Liver (tissue), 9 donors: ENCODE results near the gene ZNF622. TPM values are rescaled to one million over a fixed set of nuclear protein-coding genes. Genes with fewer than 3 reads are reported as not detected.

Experiments
- DNase-seq: peaks from one replicate; pipeline ENCODE4 v3.0.0-alpha.2; 2017; ENCODE audit warnings: low spot score
- H3K27ac ChIP-seq, 2 donors: one replicate each; pipeline ENCODE4 v1.7.0; 2013; ENCODE audit warnings: inconsistent platforms in 2 of 2, low read length in 2 of 2, control low read depth in 1 of 2, low read depth in 1 of 2, mild to moderate bottlenecking in 1 of 2
- H3K27me3 ChIP-seq, 4 donors: one replicate each; pipeline versions ENCODE4 v1.6.1 to v1.7.0; 2013; ENCODE audit warnings: low read length in 3 of 4, inconsistent platforms in 1 of 4, mild to moderate bottlenecking in 1 of 4, moderate library complexity in 1 of 4; ENCODE audit not compliant: control insufficient read depth in 4 of 4, insufficient read depth in 4 of 4
- H3K36me3 ChIP-seq, 4 donors: one replicate each; pipeline versions ENCODE4 v1.6.1 to v1.7.0; 2013; ENCODE audit warnings: low read length in 3 of 4, mild to moderate bottlenecking in 3 of 4, low read depth in 1 of 4, moderate library complexity in 1 of 4; ENCODE audit not compliant: control insufficient read depth in 4 of 4, insufficient read depth in 3 of 4
- H3K4me1 ChIP-seq, 4 donors: one replicate each; pipeline versions ENCODE4 v1.6.1 to v1.7.0; 2013; ENCODE audit warnings: low read length in 3 of 4, mild to moderate bottlenecking in 3 of 4, moderate library complexity in 1 of 4; ENCODE audit not compliant: control insufficient read depth in 4 of 4, insufficient read depth in 4 of 4
- H3K4me3 ChIP-seq, 3 donors: one replicate each; pipeline versions ENCODE4 v1.6.1 to v1.7.0; 2013; ENCODE audit warnings: low read length in 3 of 3, control low read depth in 1 of 3, low read depth in 1 of 3, mild to moderate bottlenecking in 1 of 3
- H3K9ac ChIP-seq, 2 donors: one replicate each; pipeline ENCODE4 v1.7.0; 2013; ENCODE audit warnings: low read length in 2 of 2, mild to moderate bottlenecking in 2 of 2, moderate library complexity in 2 of 2, control low read depth in 1 of 2, low read depth in 1 of 2
- H3K9me3 ChIP-seq, 4 donors: one replicate each; pipeline versions ENCODE4 v1.6.1 to v1.7.0; 2013; ENCODE audit warnings: low read length in 3 of 4; ENCODE audit not compliant: control insufficient read depth in 4 of 4
- CTCF ChIP-seq: fragments of 150-350 bp; IDR thresholded peaks from 2 replicates; pipeline ENCODE4 v1.5.1; 2017; ENCODE audit warnings: improper control_type of control experiment, low read depth, low read length; ENCODE audit not compliant: missing input control
- FOXA1 ChIP-seq: IDR thresholded peaks from 2 replicates; pipeline ENCODE4 v1.6.1; 2016; ENCODE audit warnings: antibody characterized with exemption
- FOXA2 ChIP-seq: IDR thresholded peaks from 2 replicates; pipeline ENCODE4 v1.6.1; 2016; ENCODE audit warnings: antibody characterized with exemption
- GABPA ChIP-seq, 2 donors: IDR thresholded peaks in 1 of 2; conservative IDR thresholded peaks in 1 of 2; 2 replicates each; pipeline ENCODE4 v1.6.1; 2016; ENCODE audit warnings: antibody characterized with exemption in 2 of 2, mild to moderate bottlenecking in 1 of 2, moderate library complexity in 1 of 2
- HNF4A ChIP-seq, 2 donors: conservative IDR thresholded peaks; 2 replicates each; pipeline ENCODE4 v1.6.1; 2016; ENCODE audit warnings: antibody characterized with exemption in 2 of 2, mild to moderate bottlenecking in 2 of 2
- HNF4G ChIP-seq: IDR thresholded peaks from 2 replicates; pipeline ENCODE4 v1.6.1; 2016; ENCODE audit warnings: antibody characterized with exemption
- JUND ChIP-seq, 2 donors: IDR thresholded peaks; 2 replicates each; pipeline ENCODE4 v1.6.1; 2016; ENCODE audit warnings: antibody characterized with exemption in 2 of 2
- REST ChIP-seq: IDR thresholded peaks from 2 replicates; pipeline ENCODE4 v1.6.1; 2016; ENCODE audit warnings: antibody characterized with exemption, mild to moderate bottlenecking
- RXRA ChIP-seq, 2 donors: IDR thresholded peaks; 2 replicates each; pipeline ENCODE4 v1.6.1; 2017 to 2018; ENCODE audit warnings: antibody characterized with exemption in 2 of 2, mild to moderate bottlenecking in 1 of 2
- YY1 ChIP-seq: IDR thresholded peaks from 2 replicates; pipeline ENCODE4 v1.6.1; 2016; ENCODE audit warnings: antibody characterized with exemption, mild to moderate bottlenecking
- WGBS: extraction: QIAGEN DNeasy Blood & Tissue Kit; methylation state at CpG from one replicate; pipeline ENCODE4 v1.1.7; 2013; 5-methylcytosine and 5-hydroxymethylcytosine counted together
- polyA plus RNA-seq, 2 donors: library from polyadenylated mRNA; stranded (reverse) in 1 of 2; unstranded in 1 of 2; fragments of 200-250 nt in 1 of 2; fragments of >200 nt in 1 of 2; fragmentation: Nextera tagmentation in 1 of 2; extraction: Ambion mirVana in 1 of 2; gene quantifications; one replicate each; pipeline versions ENCODE4 v1.2.1 to v1.2.3, GENCODE V29; 2013 to 2015
- total RNA-seq, 2 donors: library from RNA; depleted of rRNA; stranded (reverse); fragments of >200 nt; gene quantifications; one replicate each; pipeline ENCODE4 v1.2.3, GENCODE V29; 2014
- donor health status: healthy.
- donor health status: healthy.
- donor health status: healthy.
- donor health status: healthy.
- donor health status: healthy.

ZNF622 gene
- total and polyA plus RNA-seq, 4 donors = 12.8 to 18.7 (median 16.4) TPM

- Histone ChIP-seq H3K9me3 (no peaks in the 10 kb centered on the region), H3K4me1 (no peaks in the 10 kb centered on the region), H3K9ac (no peak overlapping the region), H3K4me3 (no peak overlapping the region), H3K27ac (no peak overlapping the region), H3K27me3 (peaks cover 0 to 6% (median 0%) of the 10 kb centered on the region in 4 donors), H3K36me3 (no peaks in the 10 kb centered on the region)
- 72% methylated on average over 1 of the region's 1 CpG for WGBS
- TF ChIP-seq HNF4G = no peak
- no peak for TF ChIP-seq JUND (IDR thresholded peaks at IDR 0.05)
- no peak for TF ChIP-seq RXRA (IDR thresholded peaks at IDR 0.05)
- no peak for TF ChIP-seq CTCF
- DNase-seq = no peak
These were observed 59.0 kb downstream of the ZNF622 start for GRCh38 chr5:16406630-16407029.

- no peaks in the 10 kb centered on the region for H3K36me3 ChIP-seq
- peaks cover 0 to 6% (median 0%) of the 10 kb centered on the region in 4 donors for H3K27me3 ChIP-seq
- no peak overlapping the region for H3K9ac ChIP-seq
- no peak for DNase-seq
- no peaks in the 10 kb centered on the region for H3K9me3 ChIP-seq
- TF ChIP-seq HNF4A (conservative IDR thresholded peaks at IDR 0.05) (no peak), GABPA (IDR thresholded peaks at IDR 0.05 in 1 of 2, conservative IDR thresholded peaks at IDR 0.05 in 1 of 2) (no peak), FOXA1 (no peak), JUND (IDR thresholded peaks at IDR 0.05) (no peak), REST (no peak), CTCF (no peak), FOXA2 (no peak), YY1 (no peak)
- no peak overlapping the region for H3K4me3 ChIP-seq
- H3K27ac ChIP-seq = no peak overlapping the region
- no peaks in the 10 kb centered on the region for H3K4me1 ChIP-seq
- WGBS = 68% methylated on average over 3 of the region's 3 CpGs
These were observed 59.6 kb downstream of the ZNF622 start for GRCh38 chr5:16406023-16406422.

Other genes with a start within 250 kb of the ZNF622 start
- gene RETREG1, start 151.2 kb upstream of the ZNF622 start, total RNA-seq = 1 to 10 TPM in 1 of 2 donors, under 1 TPM in 1; 0.70 to 5.4 TPM
- 10 to 100 TPM in 1 of 2 donors, 1 to 10 TPM in 1; 3.0 to 28.1 TPM for gene RETREG1, start 151.2 kb upstream of the ZNF622 start, polyA plus RNA-seq